GM10847 (cell line): ENCODE data around the gene ITPK1.

Experiments used
- POLR2A ChIP-seq: IDR thresholded peaks from 2 replicates; pipeline ENCODE4 v1.6.1; 2011; ENCODE audit not compliant: insufficient read length; ENCODE audit errors: extremely low read depth

Gene ITPK1

DNA sequence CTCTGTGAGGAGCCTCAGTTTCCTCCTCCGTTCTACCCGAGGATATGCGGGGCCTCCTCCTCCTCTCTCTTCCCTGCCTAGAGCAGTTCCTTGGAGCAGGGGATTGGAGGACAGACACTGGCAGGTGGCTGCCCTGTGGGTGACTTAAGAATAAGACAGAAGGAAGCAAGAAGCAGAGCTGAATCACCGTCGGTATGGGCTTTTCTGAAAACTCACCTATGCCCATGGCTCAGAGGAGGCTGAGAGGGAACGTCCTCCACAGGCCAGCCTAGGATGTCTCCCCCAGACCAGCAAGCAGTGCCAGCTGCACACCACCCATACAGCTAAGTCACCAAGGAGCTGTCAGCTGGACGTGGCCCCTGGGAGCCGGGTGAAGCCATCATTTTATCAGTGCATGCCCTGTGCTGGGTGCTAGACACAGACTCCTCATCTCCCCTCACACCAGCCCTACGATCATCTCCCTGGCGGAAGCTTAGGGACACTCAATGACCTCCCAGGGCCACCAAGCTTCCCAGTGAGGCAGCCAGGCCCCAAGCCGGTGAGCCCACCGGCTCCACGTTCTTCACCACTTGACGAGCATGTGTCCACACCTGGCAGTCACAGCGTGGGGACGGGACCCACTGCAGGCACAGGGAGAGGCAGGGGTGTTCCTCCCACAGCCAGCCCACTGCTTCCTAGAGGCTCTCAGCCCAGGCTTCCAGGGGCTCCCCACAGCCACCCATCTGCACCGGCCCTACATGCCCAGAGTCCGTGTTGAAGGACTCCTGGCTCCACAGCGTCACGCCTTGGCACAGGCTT lies 21.4 kb downstream of the ITPK1 start:
- TF ChIP-seq POLR2A: no peak

GRCh38 chr14:93092606-93093556 lies 22.8 kb downstream of the ITPK1 start:
- no peak for TF ChIP-seq POLR2A

DNA sequence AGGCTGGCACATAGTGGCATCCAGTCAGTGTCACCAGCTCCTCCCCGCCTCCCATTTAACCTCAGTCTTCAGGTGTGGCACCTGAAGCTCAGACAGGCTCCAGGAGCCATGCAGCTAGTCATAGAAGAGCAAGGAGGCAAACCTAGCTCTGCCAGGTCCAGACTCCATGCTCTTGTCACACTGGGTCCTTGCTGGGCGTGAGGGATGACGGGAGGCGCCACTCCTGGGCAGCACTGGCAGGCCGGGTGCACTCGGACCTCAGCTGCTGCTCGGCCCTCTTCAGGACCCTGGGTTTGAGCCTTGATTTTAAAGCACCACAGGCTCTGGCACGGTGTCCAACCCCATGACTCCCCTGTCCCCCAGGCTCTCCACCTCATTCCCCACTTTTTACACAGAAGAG lies 24.1 kb downstream of the ITPK1 start:
- no peak for TF ChIP-seq POLR2A

DNA sequence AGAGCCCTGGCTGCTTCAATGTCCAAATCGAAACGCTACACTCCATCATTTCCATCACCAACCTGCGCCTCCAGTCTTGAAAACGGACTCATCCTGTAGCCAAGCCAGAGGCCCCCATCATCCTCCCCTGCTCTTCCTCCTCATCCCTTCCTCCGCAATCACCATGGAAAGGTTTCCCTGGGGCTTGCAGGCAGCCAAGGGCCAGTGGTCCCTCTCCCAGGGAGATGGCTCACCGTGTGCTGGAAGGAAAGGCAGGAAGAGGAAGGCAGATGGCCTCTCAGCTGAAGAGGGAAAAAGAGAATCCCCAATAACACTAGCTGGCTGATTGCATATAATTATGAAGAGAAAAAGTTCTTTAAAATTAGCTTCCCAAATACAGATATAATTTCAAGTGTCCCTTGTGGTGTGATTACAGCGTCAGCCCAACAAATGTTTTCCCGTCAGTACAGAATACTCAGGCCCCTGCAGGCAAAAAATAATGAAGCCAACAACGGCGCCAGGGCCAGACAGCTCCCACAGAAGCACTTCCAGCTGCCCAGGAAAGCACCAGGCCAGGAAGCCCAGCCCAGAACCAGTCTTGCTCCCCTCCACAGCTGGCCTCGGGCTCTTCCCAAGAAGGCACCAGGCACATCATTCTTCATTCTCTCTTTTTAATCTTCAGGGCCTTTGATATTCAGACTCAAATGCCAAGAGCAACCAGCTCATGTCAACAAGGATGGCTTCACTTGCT lies 24.7 kb downstream of the ITPK1 start:
- no peak for TF ChIP-seq POLR2A

GRCh38 chr14:93089521-93090269 lies 26.0 kb downstream of the ITPK1 start:
- TF ChIP-seq POLR2A: no peak

DNA sequence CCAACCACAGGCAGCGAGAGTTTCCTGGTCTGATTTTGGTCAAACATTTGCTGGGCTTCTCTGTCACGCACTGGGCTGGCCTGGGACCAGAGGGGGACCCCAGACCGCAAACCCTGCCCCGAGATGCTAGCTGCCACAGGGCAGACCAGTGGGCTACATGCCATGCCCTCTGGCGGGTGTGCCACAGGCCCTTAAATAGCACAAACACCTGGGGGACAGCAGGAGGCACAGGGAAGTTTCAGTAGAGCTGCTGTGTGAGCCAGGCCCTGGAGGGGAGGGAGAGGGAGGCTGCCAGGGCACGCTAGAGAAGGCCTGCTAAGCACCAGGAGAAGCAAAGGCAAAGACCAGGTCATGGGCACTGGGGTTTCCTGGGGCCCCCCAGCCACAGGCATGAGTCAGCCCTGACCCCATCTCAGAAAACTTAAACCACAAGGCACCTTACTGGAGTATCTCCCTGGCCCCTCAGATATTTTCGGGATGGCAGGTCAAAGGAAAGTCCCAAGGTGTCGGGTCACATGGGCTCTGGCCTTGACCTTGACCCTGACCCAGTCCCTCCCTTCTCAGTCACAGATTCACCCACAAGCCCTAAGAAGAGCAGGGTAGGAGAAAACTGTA lies 29.2 kb downstream of the ITPK1 start:
- no peak for TF ChIP-seq POLR2A

DNA sequence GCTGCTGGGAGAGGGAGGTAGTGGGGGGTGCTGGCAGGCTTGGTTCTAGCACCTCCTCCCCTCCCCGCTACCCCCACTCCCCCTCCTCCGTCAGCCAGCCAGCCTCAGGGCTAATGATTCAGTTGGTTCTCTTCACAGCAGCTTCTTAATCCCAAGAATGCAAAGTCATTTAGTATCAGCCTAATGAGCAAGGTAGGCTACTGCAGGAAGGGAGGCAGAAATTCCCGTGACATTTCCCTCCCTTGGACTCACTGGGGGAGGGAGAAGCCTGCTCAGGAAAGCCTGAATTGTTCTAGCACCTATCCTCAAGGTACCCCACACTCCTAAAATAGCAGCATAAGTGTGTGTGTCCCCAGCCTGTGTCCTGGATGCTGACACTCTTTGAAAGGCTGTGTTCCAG lies 29.8 kb downstream of the ITPK1 start:
- TF ChIP-seq POLR2A: no peak

- no peak for TF ChIP-seq POLR2A
These were observed 30.6 kb downstream of the ITPK1 start for GRCh38 chr14:93084866-93085857.

GRCh38 chr14:93084402-93084801 lies 31.3 kb downstream of the ITPK1 start:
- TF ChIP-seq POLR2A: no peak

GRCh38 chr14:93083917-93084316 lies 31.8 kb downstream of the ITPK1 start:
- no peak for TF ChIP-seq POLR2A

DNA sequence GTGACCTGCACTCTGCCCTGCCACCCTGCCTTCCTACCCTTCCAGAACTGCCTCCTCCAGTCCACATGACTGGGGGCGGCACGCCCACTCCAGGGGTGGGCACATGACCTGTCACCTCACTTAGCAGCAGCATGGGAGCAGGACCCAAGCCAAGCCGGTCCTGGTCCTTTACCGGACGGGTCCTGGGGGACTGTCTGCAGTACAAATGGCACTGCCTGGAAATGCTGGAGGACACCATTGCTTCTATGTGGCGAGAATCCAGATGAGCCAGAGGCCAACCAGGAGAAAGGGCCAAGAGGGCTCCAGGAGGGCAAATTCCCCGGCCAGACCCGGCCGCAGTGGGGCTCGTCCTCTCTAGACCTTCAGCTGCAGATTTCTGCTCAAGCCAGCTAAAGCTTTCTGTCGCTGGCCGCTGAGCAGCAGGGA lies 33.1 kb downstream of the ITPK1 start:
- no peak for TF ChIP-seq POLR2A

- TF ChIP-seq POLR2A: no peak
These were observed 33.7 kb downstream of the ITPK1 start for GRCh38 chr14:93081876-93082570.
